Stimulated activated CD4-positive, alpha-beta T cell treated with anti-CD3 and anti-CD28 coated beads, Interleukin-12 subunit alpha, Interleukin-12 subunit beta, amount 100 ng/mL, for 4 hours (primary cell): ENCODE results near the gene DBN1.

Experiments used
- DNase-seq: peaks from one replicate; pipeline ENCODE4 v3.0.0-alpha.2; 2020

Gene DBN1

DNA sequence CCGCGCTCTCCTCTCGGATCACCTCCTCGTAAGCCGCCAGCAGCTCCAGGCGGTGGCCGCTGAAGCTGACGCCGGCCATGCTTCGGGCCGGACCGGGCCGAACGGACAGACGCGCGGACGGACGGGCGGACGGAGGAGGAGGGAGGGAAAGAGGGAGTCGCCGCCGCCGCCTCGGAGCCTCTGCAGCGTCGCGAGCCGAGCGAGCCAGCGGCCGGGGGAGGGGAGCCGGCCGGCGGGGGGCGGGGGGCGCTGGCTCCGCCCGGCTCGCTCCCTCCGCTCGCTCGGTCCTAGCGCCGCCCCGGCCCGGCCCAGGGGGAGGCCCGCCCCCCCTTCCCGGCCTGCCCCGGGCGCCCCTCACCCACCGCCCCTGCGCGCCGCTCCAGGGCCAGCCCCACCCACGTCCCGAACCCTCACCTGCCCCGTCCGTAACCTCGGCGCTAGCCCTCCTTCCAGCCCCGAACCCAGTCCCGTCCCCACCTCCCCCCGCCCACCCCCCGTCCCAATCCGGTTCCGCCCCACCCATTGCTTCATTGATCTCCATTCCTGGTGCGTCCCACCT is at the start of gene DBN1:
Gene DBN1, minus strand, starts transcription at position 192 of the 559 bp plus-strand sequence. Its CDS starts 113 bp downstream, at position 79.
- DNase-seq, result no peak

DNA sequence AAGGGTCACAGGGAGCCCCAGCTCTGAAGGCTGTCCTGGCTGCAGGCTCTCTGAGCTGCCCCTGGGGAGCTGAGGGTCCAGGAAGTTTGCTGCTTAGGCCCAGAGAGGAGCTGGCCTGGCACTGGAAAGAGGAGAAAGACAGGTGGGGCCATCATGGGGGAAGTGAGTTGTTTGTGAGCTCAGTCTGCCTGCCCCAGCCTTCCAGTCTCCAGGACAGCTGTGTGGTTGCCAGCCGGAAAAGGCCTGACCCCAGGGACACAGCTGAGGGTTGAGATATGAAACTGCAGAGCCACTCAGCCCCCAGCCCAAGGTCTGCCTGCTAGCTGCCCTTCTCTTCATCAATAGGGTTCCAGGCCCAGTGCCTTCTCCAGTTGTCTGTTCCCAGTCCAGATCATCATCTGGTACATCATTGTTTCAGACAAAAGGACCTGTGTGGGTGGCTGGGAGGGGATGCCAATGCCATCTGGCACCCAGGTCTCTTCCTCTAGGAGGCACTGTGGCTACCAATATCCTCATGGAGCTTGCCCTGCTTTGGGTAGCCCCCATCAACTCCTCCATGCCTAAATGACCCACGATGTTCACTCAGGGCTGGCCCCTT is 47.6 kb upstream of the DBN1 start:
- no peak for DNase-seq

DNA sequence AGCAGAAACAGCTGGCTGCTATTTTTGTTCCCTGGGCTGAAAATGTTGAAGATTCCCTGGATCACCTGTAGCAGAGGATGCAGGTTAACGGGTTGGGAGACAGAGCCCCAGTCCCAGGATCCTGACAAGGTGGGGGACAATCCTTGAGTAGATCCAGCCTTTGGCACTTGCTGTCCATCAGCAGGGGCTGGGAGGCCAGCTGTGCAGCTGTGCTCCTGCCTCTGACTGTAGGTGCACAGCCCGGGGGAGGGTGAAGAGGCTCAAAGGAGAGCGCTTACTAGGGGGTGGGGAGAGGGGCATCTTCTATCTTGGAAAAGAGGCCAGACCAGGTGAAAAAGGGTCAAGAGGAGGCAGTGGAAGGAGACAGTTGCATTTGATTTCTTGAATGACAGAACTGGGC is 46.8 kb upstream of the DBN1 start:
- DNase-seq, result no peak

DNA sequence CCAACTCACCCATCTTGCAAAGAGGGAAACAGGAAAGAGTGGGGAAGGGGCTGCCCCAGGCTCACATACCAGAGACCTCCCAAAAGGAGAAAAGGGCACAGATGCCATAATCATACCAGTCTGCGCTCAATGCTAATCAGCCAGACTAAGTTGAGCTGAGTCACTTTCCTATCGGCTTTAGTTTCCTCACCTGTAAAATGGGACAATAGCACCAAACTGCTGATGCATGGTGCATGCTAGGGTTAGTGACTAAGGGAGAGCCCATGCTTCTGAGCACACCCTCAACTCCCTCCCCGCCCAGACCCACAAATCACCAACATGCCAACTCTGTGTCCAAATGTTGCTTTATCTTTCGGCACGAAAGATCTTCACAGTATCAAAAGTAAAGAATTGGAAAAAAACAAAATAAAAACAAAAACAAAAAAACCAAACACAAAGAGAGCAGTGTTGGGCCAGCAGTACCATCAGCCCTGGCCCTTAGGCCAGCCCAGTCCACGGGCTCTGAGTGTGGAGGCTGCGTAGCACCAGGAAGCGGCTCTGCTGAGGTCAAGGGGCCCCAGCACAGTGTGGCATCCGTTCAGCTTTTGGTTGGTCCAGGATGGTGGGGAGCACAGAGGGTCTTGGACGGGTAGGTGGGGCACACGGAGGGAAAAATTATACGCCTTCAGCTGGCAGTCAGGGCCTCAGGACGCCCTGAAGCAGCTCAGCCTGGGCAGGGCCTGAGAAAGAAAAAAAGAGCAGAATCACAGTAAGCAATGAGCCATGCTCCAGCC is 46.2 kb upstream of the DBN1 start:
- no peak for DNase-seq

DNA sequence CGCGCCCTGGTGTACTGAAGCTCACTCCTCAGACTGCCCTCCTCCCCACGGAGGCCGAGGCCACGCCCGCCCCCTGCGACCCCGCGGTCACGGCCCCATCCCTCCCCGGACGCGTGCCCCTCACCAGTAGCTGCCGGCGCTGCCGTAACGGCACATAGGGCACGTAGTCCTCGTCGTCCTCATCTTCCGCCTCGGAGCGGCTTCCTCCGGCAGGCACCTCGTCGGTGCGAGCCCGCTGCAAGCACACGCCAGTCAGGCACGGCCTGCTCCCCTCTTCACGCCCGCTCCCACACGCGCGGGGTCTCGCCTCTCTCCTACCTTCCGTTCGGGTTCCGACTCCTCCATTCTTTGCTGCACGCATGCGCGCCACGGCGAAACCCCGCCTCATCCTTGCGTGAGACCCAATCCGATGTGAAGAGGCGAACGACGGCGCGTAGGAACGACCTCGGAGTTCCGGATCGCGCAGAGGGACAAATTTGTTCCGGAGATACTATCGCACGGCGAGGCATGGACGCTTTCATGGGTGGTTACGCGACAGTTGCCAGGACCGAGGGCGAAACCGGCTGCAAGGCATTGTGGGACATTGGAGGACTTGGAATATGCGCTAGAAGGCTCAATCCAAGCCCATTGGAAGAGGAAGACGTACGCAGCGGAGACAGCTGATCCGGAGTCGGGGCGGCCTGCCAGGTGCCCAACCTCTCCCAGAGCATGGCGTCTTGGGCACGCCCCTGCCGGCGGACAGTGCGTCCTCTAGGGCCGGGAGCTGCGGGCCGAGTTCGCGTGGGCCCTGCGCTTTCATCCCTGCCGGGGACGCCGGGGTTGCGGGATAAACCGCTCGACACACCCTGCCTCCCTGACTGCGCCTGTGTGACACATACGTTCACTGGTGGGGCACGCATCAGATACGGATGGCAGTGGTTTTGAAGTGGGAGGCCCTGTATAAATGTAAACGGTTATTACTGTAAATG is 43.5 kb upstream of the DBN1 start, which contains the start of gene DDX41:
Gene DDX41, minus strand, starts transcription at position 361 of the 968 bp plus-strand sequence. Its CDS starts 16 bp downstream, at position 345.
- DNase-seq, result peak; percentile 91

DNA sequence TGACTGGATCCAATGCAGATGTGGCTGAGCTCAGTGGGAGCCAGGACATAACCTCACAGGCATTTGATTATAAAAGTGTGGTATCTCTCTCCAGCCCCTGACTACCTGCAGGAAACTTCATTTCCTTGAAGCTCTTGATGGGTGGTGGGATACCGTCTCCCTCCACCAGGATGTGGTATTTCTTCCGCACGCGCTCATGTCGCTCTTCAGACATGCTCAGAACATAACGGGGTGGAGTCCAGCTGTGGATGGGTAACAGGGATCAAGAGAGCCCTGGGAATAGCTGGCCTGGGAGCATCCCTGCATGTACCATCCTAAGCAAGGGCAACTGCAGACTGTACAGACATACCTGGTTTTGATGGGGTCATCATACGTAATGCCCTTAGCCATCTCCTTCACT is 42.1 kb upstream of the DBN1 start:
- DNase-seq, result no peak

DNA sequence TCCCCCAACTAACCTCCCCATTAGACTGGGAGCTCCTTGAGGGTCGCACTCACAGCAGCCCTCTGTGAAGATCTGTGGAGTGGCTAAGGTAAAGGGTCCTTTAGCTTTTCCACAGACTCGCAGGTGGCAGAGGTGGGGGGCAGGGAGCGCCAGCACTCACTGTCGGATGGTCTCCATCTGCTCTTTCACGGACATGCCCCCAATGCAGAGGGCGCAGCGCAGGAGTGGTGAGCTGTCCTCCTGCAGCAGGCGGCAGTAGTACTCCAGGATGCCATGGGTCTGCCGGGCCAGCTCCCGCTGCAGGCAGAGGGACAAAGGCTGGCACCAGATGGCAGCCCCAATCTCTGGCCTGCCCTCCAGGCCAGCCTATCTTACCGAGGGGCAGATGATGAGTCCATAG is 41.1 kb upstream of the DBN1 start:
- no peak for DNase-seq

DNA sequence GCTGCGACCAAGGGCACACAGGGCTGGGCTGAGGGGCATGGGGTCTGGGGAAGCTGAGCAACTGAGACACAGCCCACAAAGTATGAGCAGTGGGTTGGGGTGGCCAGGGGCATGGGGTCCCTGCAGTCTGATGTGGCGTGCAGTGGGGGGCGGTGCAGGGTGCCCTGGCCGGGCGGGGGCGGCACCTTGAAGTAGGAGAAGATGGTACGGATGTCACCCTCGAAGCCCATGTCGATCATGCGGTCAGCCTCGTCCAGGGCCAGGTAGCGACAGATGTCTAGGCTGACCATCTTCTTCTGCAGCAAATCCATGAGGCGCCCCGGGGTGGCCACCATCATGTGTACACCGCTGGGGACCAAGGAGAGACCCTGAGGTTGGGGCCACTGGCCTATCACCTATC is 40.1 kb upstream of the DBN1 start:
- DNase-seq, result no peak

DNA sequence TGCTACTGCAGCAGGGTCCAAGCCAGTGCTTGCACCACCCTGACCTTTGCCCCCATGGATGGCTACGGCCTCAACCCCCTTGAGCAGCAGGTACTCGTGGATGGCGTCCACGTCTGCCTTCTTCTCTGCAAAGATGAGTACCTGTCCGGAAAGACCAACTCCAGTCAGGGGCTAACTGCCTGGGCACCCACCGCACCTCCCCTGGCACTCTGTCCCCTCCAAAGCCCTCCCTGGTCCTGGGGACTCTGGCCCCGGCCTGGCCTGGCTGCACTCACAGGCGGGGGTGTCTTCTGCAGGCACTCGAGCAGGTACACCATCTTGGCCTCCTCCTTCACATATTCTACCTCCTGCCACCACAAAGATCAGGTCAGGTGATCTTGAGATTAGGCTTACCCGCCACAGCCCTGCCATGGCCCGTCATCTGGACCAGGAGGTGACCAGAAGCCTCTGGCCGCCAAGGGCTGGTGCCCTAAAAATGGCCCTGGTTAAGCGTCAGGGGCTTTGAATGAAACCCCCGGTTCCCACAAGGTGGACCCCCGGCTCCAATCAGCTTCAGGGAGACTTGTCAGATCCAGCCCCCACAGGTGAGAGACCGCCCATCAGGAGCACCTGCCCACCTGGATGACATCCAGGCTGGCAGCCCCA is 39.4 kb upstream of the DBN1 start:
- no peak for DNase-seq

DNA sequence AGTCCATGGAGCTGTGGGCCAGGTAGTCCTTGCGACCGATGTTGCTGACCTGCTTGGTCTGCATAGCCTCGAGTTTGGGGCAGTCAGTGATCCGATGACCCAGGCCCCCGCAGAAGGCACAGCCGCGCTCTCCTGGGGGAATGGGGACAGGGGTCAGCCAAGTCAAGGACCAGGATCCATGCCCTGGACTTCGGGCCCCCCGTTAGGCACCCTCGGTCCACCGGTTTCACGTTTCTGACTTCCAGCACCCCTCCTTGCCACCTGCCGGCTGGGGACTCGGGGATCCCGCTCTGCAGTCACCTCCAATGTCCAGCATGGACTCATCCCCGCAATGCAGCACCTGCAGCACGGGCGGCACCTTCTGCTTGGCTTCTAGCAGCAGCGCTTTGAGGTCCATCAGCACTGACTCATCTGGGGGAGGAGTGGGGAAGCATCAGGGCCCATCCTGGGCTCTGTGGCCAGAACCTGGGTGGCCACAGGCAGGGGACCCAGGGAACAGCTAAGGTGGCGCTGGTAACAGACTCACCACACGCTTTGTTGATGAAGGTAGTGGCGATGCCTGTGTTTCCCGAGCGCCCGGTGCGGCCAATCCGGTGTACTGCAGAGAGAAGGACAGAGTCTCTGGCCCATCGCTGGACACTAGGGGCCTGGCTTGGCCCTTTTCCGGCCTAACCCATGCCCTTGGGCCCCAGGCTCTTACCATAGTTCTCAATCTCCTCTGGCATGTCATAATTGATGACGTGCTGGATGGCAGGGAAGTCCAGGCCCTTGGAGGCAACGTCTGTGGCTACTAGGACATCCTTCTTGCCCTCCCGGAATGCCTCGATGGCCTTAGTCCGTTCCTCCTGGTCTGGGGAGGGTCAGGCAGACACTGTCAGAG is 38.6 kb upstream of the DBN1 start:
- DNase-seq, result no peak

DNA sequence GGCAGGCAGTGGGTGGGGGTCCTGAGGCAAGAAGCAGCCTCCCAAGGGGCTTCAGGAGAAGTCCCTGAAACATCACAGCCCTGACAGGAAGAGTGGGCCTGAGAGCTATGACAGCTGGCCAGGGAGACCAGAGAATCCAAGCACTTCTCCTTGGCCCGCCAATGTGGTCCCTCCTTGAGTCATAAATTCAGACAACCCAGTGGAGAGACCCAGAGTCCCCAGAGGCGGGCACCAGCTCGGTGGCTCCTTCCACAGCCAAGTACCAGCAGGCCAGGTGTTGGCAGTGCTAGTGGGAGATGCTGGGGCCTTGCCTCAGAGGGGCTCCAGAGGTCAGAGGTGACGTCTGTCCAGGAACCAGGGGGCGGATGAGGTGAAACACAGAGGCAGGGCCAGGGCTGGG is 37.7 kb upstream of the DBN1 start:
- no peak for DNase-seq

DNA sequence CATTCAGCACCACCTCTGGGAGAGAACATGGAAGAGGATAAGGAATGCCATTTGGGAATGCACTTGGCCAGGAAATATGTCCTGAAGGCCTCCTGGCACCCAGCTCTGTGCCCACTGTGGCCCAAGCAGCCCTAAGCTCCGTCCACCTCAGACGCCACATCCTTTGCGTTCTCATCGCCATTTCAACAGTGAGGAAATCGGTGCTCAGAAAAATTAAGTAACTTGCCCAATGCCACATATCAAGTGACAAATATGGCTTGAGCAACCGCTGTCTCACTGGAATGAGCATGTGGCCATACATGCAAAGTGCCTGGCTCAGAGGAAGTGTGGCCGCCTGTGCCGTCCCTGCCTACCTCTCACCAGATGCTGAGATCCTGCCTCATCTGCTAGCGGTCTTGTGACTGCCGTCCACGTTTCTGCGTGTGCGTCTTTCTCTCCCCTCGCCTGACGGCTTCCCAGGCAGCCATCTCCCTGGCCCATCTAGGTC is 37.2 kb upstream of the DBN1 start:
- no peak for DNase-seq

DNA sequence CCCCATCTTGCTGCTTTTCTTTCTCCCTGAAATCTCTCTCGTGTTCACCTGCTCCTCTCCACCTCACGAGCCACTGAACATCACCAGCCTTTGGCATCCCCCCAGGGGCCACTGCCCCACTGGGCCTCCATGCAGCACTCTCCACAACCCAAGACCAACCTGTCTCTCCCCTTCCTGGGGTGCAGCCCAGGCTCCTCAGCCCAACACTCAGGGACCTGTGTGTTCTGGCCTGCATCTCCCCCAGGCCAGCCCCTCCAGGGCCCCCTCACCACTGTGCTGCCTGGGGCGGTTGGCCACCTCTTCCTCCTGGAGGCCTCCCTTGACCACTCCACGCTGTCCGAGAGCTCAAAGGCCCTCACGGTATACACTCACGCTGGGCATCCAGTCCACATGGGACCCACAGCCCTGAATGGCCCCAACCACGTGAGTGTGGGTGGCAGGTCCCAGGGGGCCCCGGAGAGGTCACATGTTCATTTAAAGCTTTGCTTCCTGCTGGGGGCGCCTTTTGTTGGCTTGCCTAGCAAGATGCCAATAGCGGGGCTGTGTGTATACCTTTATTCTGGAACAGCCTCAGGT is 36.6 kb upstream of the DBN1 start:
- DNase-seq, result no peak

DNA sequence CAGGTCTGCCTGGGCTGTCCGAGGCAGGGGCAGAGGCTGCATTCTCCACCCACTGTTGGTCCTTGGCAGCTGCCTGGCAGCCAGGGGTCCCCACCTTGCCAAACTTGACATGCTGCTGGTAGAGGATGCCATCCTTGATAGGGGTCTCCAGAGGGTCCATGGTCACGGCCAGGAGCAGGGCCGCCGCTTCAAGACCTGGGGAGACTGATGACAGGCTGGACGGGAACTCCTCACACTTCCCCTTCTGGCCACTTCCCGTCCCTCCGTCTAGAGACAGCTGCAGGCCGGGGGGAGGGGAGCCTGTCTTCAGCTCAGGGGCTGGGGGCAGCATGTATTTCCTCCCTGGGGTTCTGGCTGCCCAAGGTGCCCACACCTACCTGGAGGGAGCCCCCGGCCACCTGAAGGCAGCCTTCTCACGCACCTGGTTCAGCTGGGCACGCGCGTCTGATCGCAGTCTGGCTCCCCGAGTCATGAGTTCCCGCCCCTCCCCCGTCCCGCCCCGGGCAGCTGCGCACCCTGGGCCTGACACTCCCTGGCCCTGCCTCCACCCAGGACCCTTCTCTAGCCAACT is 36.0 kb upstream of the DBN1 start, which contains the start of gene DOK3:
Gene DOK3, minus strand, starts transcription at position 446 of the 571 bp plus-strand sequence. Its CDS starts 286 bp downstream, at position 160.
- DNase-seq, result no peak

DNA sequence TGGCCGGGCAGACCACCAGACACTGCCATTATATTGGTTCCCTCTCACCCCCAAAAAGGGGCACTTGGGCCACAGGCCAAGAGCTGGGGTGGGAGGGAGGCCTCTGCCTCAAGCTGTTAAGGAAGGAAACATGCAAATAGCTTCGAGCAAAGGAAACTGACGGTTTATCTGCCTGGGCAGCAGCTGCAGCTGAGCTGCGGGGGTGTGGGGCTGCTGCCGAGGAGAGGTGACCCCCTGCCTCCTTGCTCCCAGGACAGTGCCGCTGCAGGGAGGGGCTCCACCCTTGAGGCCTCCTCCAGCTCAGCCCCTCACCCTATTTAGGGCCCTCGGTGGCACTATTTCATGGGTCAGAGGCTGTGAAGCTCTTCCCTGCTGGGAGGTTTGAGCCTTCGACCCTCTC is 35.4 kb upstream of the DBN1 start:
- no peak for DNase-seq

DNA sequence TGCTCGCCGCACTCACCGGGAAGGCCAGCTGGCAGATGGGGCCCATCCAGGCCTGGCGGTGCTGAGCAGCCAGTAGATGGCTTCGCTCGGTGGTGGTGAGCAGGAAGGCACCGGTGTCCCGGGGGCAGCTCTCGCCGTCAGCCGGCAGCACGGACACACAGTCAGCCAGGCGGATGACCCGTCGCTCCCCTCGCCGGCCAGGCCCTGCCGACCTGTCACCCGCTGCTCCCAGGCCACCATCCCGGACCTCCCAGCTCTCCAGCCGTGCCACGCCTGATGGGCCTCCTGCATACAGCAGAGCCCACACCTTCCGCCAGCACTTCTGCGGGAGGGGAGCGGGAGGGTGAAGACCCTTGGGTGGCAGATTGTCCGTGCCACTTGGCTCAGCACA is 34.8 kb upstream of the DBN1 start:
- DNase-seq, result no peak

DNA sequence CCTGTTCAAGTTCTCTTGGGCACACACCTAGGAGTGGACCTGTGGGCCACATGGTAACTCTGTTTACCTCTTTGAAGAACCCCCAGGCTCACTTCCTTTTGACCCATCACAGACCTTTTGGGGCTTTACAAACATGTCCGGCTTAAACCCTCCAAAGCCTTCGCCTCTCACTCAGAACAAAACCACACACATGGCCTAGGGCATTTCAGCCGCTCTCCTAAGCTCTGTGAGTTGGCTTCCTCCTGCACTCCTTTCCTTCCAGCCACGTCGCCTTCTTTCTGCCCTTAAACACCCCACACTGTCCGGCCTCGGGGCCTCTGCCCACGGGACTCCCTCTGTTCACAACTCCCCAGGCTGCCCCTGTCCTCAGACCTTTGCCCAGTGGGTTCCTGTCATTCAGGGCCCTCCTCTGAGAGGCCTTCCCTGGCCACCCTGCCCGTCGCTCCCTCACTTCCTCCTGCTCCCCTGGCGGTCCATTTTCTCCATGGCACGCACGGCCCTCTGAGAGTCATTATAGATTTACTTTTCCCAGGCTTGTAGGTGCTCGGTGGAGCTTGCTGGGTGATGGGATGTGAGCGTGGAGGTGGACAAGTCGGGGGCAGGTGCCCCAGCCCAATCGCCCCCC is 34.3 kb upstream of the DBN1 start:
- no peak for DNase-seq

DNA sequence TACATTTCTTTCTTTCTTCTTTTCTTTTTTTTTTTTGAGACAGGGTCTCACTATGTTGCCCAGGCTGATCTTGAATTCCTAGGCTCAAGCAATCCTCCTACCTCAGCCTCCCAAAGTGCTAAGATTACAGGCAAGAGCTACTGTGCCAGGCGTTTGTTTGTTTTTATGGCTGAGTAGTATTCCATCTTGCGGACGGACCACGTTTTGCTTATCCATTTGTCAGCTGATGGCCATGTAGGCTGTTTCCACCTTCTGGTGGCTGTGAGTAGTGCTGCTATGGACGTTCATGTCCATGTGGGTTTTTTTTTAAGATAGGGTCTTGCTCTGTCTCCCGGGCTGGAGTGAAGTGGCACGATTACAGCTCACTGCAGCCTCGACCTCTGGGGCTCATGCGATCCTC is 33.7 kb upstream of the DBN1 start:
- no peak for DNase-seq

DNA sequence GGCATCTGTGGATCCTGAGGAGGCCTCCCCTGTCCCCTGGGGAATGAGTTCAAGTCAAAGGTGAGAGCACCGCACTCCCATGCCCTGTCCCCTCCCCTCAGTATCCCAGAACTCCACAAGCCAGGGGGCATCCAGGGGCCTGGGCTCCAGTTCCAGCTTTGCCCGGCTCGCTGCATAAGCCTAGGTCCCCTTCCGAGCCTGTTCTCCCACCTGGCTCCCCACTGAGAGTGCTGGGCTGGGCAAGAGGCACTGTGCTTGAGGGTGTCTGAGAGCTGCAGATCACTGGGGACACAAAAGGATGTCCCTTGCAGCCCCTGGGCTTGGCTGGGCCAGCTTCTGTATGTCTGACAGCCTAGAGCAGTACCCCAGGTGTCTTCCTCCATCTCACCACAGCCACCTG is 31.6 kb upstream of the DBN1 start:
- no peak for DNase-seq
